Hair follicle dermal papilla cell (primary cell): ENCODE data around the gene ANKS1A. TPM values are rescaled to one million over a fixed set of nuclear protein-coding genes. Genes with fewer than 3 reads are reported as not detected.

ENCODE experiments used
- small RNA-seq: library from RNA; depleted of rRNA; stranded (forward); fragments of <200 nt; gene quantifications from one replicate; pipeline ENCODE3, GENCODE V24; 2012
- total RNA-seq: library from RNA; depleted of rRNA; stranded (reverse); fragments of >200 nt; gene quantifications from 2 replicates; pipeline ENCODE4 v1.2.3, GENCODE V29; 2012

ANKS1A gene, protein sequence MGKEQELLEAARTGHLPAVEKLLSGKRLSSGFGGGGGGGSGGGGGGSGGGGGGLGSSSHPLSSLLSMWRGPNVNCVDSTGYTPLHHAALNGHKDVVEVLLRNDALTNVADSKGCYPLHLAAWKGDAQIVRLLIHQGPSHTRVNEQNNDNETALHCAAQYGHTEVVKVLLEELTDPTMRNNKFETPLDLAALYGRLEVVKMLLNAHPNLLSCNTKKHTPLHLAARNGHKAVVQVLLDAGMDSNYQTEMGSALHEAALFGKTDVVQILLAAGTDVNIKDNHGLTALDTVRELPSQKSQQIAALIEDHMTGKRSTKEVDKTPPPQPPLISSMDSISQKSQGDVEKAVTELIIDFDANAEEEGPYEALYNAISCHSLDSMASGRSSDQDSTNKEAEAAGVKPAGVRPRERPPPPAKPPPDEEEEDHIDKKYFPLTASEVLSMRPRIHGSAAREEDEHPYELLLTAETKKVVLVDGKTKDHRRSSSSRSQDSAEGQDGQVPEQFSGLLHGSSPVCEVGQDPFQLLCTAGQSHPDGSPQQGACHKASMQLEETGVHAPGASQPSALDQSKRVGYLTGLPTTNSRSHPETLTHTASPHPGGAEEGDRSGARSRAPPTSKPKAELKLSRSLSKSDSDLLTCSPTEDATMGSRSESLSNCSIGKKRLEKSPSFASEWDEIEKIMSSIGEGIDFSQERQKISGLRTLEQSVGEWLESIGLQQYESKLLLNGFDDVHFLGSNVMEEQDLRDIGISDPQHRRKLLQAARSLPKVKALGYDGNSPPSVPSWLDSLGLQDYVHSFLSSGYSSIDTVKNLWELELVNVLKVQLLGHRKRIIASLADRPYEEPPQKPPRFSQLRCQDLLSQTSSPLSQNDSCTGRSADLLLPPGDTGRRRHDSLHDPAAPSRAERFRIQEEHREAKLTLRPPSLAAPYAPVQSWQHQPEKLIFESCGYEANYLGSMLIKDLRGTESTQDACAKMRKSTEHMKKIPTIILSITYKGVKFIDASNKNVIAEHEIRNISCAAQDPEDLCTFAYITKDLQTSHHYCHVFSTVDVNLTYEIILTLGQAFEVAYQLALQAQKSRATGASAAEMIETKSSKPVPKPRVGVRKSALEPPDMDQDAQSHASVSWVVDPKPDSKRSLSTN
- total RNA-seq: 13.6 and 16.2 TPM in 2 replicates

DNA sequence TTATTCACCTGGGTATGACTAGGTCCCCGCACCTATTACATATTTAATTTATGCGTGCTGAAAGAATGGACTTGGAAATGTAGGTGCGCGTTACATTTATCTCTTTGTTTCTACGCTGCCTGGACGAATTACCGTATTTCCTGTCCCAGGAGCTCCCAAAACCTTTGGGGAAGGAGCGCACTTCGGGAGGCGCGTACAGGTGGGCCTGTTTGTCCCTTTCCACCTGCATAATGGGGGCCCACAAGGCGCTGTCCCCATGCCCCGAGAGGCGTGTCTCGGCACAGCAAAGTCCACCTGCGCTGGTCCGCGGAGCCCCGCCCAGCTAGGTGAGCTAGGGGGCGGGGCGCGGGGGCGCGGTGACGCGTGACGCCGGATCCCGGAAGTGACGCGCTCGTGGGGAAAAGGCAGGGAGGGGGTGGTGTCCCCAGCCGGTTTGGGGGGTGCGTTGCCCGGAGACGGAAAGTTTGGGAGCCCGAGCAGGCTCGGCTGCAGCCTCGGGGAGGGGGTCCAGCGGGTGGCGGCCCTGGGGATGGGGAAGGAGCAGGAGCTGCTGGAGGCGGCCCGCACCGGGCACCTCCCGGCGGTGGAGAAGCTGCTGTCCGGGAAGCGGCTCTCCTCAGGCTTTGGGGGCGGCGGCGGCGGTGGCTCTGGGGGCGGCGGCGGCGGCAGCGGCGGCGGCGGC, at the start of gene ANKS1A:
Gene ANKS1A, plus strand, starts transcription at position 382 of the 682 bp plus-strand sequence. Its CDS starts 148 bp downstream, at position 530.

DNA sequence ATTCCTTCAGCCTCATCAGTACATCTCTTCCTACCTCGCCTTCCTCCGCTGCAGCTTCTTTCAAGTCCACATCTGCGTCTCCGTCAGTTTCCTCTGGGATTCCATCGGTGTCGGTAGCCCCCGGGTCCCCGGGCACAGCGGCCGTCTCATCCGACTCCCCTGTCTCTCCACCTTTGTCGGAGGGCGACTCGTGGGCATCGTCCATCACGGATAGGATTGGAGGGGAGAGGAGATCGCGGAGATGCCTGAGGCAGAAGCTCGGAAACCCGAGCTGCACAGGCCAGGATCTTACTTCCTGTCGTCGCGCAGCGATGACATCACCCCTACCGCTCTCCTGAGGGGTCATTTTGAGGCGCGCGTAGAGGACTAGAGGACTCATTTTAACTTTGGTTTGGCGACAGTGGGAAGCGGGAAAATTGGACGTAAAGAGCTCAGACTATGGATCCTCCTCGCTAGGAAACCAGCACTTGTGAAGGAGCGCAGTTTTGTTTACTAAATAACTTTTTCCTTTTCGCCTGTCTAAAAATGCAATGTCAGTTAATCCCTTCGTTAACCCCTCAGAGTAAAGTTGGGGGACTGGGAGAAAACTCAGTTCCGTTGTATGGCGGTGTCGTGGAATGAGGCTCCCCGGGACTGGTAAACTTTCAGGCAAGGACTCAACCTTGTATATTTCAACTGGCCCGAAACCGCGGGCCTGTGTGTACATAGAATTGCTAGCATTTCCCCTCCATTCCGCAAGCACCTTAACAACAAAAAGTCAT, 1.1 kb upstream of the ANKS1A start, which contains the start of gene TAF11:
Gene TAF11, minus strand, starts transcription at position 290 of the 761 bp plus-strand sequence. Its CDS starts 85 bp downstream, at position 205.

Small RNA genes within 50 kb of the gene (small RNA-seq; reads per million reads assigned to genes)
- gene AL138721.1: not detected

Other genes starting within 250 kb of the ANKS1A start
- 50.4 and 51.8 TPM in 2 replicates for gene ILRUN, start 192.5 kb upstream of the ANKS1A start, total RNA-seq
- gene SNRPC, start 131.8 kb upstream of the ANKS1A start, total RNA-seq: 32.9 and 34.1 TPM in 2 replicates
- 9.7 and 10.3 TPM in 2 replicates for gene BLTP3A, start 97.2 kb upstream of the ANKS1A start, total RNA-seq
- gene TAF11, start 1.2 kb upstream of the ANKS1A start, total RNA-seq: 12.3 and 14.9 TPM in 2 replicates